H54 (cell line): ENCODE measurements around the gene FLYWCH1.

Experiments
- DNase-seq: peaks from one replicate; pipeline ENCODE4 v3.0.0; 2011; ENCODE audit warnings: low spot score, mixed read lengths; ENCODE audit not compliant: insufficient read length
- FAIRE-seq: peaks from 3 replicates; lab custom pipeline; 2011; peaks lifted over from hg19 to GRCh38; lab: Jason Lieb, UNC
- POLR2A ChIP-seq: IDR thresholded peaks from 2 replicates; pipeline ENCODE4 v1.6.1; 2011; ENCODE audit warnings: low read depth, mild to moderate bottlenecking, low read length

The FLYWCH1 gene

GRCh38 chr16:2911638-2912329 lies at the start of gene FLYWCH1:
Gene FLYWCH1, plus strand, starts transcription at chr16:2911931. Its CDS starts 17,755 bp downstream, at chr16:2929686.
- TF ChIP-seq POLR2A, result peak; percentile 53
- DNase-seq (peak; percentile 90), FAIRE-seq (peak; percentile 69)

- TF ChIP-seq POLR2A, result no peak
- FAIRE-seq (no peak), DNase-seq (no peak)
These were observed 46.1 kb upstream of the FLYWCH1 start for GRCh38 chr16:2865651-2866050.

- DNase-seq, result no peak
- no peak for FAIRE-seq
- TF ChIP-seq POLR2A, result no peak
These were observed 45.3 kb upstream of the FLYWCH1 start for GRCh38 chr16:2866431-2866830.

GRCh38 chr16:2867661-2867986 lies 44.1 kb upstream of the FLYWCH1 start:
- no peak for FAIRE-seq
- TF ChIP-seq POLR2A, result no peak
- DNase-seq, result no peak

- TF ChIP-seq POLR2A, result peak; percentile 58; the same call in 1 of the 2 replicates
- FAIRE-seq (peak; percentile 68), DNase-seq (peak; percentile 94)
These were observed 43.5 kb upstream of the FLYWCH1 start for GRCh38 chr16:2867987-2868789.

- no peak for TF ChIP-seq POLR2A
- DNase-seq (no peak), FAIRE-seq (no peak)
These were observed 39.8 kb upstream of the FLYWCH1 start for GRCh38 chr16:2871926-2872325.

GRCh38 chr16:2874032-2874911 lies 37.5 kb upstream of the FLYWCH1 start:
- TF ChIP-seq POLR2A, result no peak
- FAIRE-seq (no peak), DNase-seq (no peak)

- TF ChIP-seq POLR2A, result no peak
- FAIRE-seq (no peak), DNase-seq (peak; percentile 61)
These were observed 36.8 kb upstream of the FLYWCH1 start for GRCh38 chr16:2874912-2875362.

GRCh38 chr16:2879854-2880508 lies 31.8 kb upstream of the FLYWCH1 start:
- no peak for TF ChIP-seq POLR2A
- no peak for FAIRE-seq

GRCh38 chr16:2881783-2882649 lies 29.7 kb upstream of the FLYWCH1 start:
- TF ChIP-seq POLR2A, result no peak; the same call in 1 of the 2 replicates
- FAIRE-seq (no peak), DNase-seq (no peak)

More at GRCh38 chr16:2879854-2880508, 31.8 kb upstream of the FLYWCH1 start:
- DNase-seq, result no peak

- peak; percentile 80 for TF ChIP-seq POLR2A
- peak; percentile 82 for FAIRE-seq
- DNase-seq, result peak; percentile 90
These were observed 28.9 kb upstream of the FLYWCH1 start, which contains the start of gene FLYWCH2 for GRCh38 chr16:2882650-2883457. Gene FLYWCH2, plus strand, starts transcription at chr16:2883215. Its CDS starts 13,235 bp downstream, at chr16:2896450.
